SK-N-SH treated with all-trans-retinoic acid at 6 μM for 48 hours (cell line): ENCODE measurements around the gene OR6B3.

Source experiments
- ATAC-seq: fragments of 200-7000 bp; cut with Tn5 transposase; 3 replicates; pipeline ENCODE4 v1.9.1; 2020; ENCODE audit warnings: mild to moderate bottlenecking, moderate library complexity
- ARNTL ChIP-seq: fragments of 450-650 bp; formaldehyde crosslinking; IDR thresholded peaks from 2 replicates; pipeline ENCODE4 v1.5.0; 2020; ENCODE audit warnings: low read depth, mild to moderate bottlenecking, moderate library complexity, borderline replicate concordance
- BACH2 ChIP-seq: fragments of 250-450 bp; sonication (Bioruptor Pico); IDR thresholded peaks from 2 replicates; pipeline ENCODE4 v1.9.0; 2021; ENCODE audit warnings: mild to moderate bottlenecking, borderline replicate concordance
- CSDC2 ChIP-seq: fragments of 250-450 bp; sonication (Bioruptor Pico); IDR thresholded peaks from 2 replicates; pipeline ENCODE4 v1.5.0; 2020; ENCODE audit warnings: mild to moderate bottlenecking, moderate library complexity
- ESRRG ChIP-seq: fragments of 250-450 bp; sonication (Bioruptor Pico); IDR thresholded peaks from 2 replicates; pipeline ENCODE4 v1.6.1; 2021; ENCODE audit warnings: mild to moderate bottlenecking
- GLIS3 ChIP-seq: fragments of 250-450 bp; sonication (Bioruptor Pico); IDR thresholded peaks from 2 replicates; pipeline ENCODE4 v1.5.0; 2020; ENCODE audit warnings: mild to moderate bottlenecking, moderate library complexity
- ISL1 ChIP-seq: fragments of 250-450 bp; sonication (Bioruptor Pico); IDR thresholded peaks from 2 replicates; pipeline ENCODE4 v2.1.2; 2022; ENCODE audit warnings: mild to moderate bottlenecking, moderate library complexity
- OSR1 ChIP-seq: fragments of 250-450 bp; sonication (Bioruptor Pico); IDR thresholded peaks from 2 replicates; pipeline ENCODE4 v1.8.0; 2022; ENCODE audit warnings: moderate library complexity, mild to moderate bottlenecking, inconsistent platforms
- PPARA ChIP-seq: fragments of 250-450 bp; sonication (Bioruptor Pico); IDR thresholded peaks from 2 replicates; pipeline ENCODE4 v1.5.0; 2020; ENCODE audit warnings: mild to moderate bottlenecking, borderline replicate concordance
- SNAI2 ChIP-seq: fragments of 250-450 bp; sonication (Bioruptor Pico); IDR thresholded peaks from 2 replicates; pipeline ENCODE4 v1.5.0; 2020; ENCODE audit warnings: mild to moderate bottlenecking, moderate library complexity
- TOX ChIP-seq: fragments of 250-450 bp; sonication (Bioruptor Pico); IDR thresholded peaks from 2 replicates; pipeline ENCODE4 v1.8.0; 2021; ENCODE audit warnings: mild to moderate bottlenecking, moderate library complexity, borderline replicate concordance
- ZC3H10 ChIP-seq: fragments of 250-450 bp; sonication (Bioruptor Pico); IDR thresholded peaks from 2 replicates; pipeline ENCODE4 v1.5.1; 2021; ENCODE audit warnings: mild to moderate bottlenecking, moderate library complexity
- ZNF565 ChIP-seq: fragments of 450-650 bp; formaldehyde crosslinking; conservative IDR thresholded peaks from 2 replicates; pipeline ENCODE4 v1.5.0; 2020; ENCODE audit warnings: low read depth, mild to moderate bottlenecking, moderate library complexity
- ZNF70 ChIP-seq: fragments of 450-650 bp; formaldehyde crosslinking; IDR thresholded peaks from 2 replicates; pipeline ENCODE4 v1.5.0; 2020; ENCODE audit warnings: mild to moderate bottlenecking, moderate library complexity
- TF ChIP-seq, protein P1 (sequence below): fragments of 250-450 bp; sonication (Bioruptor Pico); IDR thresholded peaks from 2 replicates; pipeline ENCODE4 v1.5.1; 2020; ENCODE audit warnings: low read depth, mild to moderate bottlenecking, moderate library complexity
- TF ChIP-seq, protein P2 (sequence below): fragments of 250-450 bp; sonication (Bioruptor Pico); IDR thresholded peaks from 2 replicates; pipeline ENCODE4 v1.8.0; 2021; ENCODE audit warnings: low read depth, mild to moderate bottlenecking, moderate library complexity, borderline replicate concordance
- TF ChIP-seq, protein P3 (sequence below): fragments of 250-450 bp; sonication (Bioruptor Pico); IDR thresholded peaks from 2 replicates; pipeline ENCODE4 v1.5.0; 2020; ENCODE audit warnings: mild to moderate bottlenecking, moderate library complexity
- TF ChIP-seq, protein P4 (sequence below): fragments of 250-450 bp; sonication (Bioruptor Pico); IDR thresholded peaks from 2 replicates; pipeline ENCODE4 v1.8.0; 2020; ENCODE audit warnings: mild to moderate bottlenecking, moderate library complexity, borderline replicate concordance
- TF ChIP-seq, protein P5 (sequence below): fragments of 250-450 bp; sonication (Bioruptor Pico); IDR thresholded peaks from 2 replicates; pipeline ENCODE4 v1.5.1; 2021; ENCODE audit warnings: mild to moderate bottlenecking, moderate library complexity

OR6B3 gene

DNA sequence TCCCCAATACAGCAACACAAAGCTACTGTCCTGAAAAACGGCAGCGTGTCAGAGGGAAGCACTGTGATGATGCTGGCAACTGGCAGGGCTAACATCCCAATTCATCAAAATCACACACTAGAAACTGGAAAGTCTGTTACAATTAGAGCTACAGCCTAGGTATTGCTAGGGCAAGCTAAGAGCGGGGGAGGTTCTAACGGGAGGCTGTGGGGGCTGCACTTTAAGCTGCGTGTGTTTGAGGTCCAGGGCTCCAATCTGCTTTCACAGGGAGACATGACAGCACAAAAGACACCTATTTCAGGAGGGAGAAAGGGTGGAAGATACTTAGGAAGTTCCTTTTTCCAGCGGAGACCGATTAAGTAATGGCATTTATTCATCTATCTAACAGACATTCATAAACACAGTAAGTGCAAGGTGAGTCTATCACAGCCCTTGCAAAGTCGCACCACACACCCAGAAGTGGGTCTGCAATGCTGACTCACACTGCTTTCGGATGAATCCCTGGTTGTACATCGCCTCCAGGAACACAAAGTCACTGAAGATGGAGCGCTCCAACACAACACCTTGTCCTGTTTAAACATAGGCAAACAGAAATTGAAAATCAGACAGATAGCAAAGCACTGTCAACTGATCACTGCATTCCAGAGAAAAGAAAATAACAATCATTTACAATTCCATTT lies 35.1 kb downstream of the OR6B3 start:
- ATAC-seq = no peak
- TF ChIP-seq BACH2 (CRISPR knock-in tag) = no peak
- TF ChIP-seq, protein P1, sequence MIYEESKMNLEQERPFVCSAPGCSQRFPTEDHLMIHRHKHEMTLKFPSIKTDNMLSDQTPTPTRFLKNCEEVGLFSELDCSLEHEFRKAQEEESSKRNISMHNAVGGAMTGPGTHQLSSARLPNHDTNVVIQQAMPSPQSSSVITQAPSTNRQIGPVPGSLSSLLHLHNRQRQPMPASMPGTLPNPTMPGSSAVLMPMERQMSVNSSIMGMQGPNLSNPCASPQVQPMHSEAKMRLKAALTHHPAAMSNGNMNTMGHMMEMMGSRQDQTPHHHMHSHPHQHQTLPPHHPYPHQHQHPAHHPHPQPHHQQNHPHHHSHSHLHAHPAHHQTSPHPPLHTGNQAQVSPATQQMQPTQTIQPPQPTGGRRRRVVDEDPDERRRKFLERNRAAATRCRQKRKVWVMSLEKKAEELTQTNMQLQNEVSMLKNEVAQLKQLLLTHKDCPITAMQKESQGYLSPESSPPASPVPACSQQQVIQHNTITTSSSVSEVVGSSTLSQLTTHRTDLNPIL (CRISPR knock-in tag) = no peak
- TF ChIP-seq TOX = no peak
- no peak for TF ChIP-seq ESRRG (CRISPR knock-in tag)
- TF ChIP-seq, protein P2, sequence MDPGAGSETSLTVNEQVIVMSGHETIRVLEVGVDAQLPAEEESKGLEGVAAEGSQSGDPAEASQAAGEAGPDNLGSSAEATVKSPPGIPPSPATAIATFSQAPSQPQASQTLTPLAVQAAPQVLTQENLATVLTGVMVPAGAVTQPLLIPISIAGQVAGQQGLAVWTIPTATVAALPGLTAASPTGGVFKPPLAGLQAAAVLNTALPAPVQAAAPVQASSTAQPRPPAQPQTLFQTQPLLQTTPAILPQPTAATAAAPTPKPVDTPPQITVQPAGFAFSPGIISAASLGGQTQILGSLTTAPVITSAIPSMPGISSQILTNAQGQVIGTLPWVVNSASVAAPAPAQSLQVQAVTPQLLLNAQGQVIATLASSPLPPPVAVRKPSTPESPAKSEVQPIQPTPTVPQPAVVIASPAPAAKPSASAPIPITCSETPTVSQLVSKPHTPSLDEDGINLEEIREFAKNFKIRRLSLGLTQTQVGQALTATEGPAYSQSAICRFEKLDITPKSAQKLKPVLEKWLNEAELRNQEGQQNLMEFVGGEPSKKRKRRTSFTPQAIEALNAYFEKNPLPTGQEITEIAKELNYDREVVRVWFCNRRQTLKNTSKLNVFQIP = no peak
- TF ChIP-seq SNAI2 = no peak
- TF ChIP-seq, protein P3, sequence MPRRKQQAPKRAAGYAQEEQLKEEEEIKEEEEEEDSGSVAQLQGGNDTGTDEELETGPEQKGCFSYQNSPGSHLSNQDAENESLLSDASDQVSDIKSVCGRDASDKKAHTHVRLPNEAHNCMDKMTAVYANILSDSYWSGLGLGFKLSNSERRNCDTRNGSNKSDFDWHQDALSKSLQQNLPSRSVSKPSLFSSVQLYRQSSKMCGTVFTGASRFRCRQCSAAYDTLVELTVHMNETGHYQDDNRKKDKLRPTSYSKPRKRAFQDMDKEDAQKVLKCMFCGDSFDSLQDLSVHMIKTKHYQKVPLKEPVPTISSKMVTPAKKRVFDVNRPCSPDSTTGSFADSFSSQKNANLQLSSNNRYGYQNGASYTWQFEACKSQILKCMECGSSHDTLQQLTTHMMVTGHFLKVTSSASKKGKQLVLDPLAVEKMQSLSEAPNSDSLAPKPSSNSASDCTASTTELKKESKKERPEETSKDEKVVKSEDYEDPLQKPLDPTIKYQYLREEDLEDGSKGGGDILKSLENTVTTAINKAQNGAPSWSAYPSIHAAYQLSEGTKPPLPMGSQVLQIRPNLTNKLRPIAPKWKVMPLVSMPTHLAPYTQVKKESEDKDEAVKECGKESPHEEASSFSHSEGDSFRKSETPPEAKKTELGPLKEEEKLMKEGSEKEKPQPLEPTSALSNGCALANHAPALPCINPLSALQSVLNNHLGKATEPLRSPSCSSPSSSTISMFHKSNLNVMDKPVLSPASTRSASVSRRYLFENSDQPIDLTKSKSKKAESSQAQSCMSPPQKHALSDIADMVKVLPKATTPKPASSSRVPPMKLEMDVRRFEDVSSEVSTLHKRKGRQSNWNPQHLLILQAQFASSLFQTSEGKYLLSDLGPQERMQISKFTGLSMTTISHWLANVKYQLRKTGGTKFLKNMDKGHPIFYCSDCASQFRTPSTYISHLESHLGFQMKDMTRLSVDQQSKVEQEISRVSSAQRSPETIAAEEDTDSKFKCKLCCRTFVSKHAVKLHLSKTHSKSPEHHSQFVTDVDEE (CRISPR knock-in tag) = no peak
- no peak for TF ChIP-seq OSR1 (CRISPR knock-in tag)
- TF ChIP-seq GLIS3 (CRISPR knock-in tag) = no peak

DNA sequence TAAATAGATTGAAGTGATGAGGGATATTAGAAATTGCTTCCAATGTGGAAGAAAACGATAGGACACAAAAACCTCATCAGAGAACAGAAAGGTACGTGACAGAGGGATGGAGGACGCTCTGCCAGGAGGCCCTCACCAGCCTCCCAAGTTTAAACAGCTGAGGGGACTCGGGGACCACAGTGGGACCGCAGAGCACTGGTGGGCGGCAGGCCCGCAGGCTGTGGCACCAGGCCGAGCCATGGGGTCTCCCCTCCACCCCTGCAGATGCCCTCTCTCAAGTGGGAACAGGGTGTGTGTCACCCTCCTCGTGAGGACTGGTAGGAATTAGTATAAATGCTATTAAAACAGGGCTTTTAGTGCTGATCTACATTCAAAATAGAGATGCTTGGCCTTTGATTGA lies 39.0 kb downstream of the OR6B3 start:
- TF ChIP-seq ARNTL (CRISPR knock-in tag) (no peak), ESRRG (CRISPR knock-in tag) (no peak), ZC3H10 (no peak), TOX (no peak), PPARA (CRISPR knock-in tag) (no peak), ZNF70 (CRISPR knock-in tag) (no peak), ISL1 (CRISPR knock-in tag) (no peak), SNAI2 (no peak), CSDC2 (CRISPR knock-in tag) (no peak), ZNF565 (no peak), GLIS3 (CRISPR knock-in tag) (no peak)
- TF ChIP-seq, protein P2 = no peak
- TF ChIP-seq, protein P4, sequence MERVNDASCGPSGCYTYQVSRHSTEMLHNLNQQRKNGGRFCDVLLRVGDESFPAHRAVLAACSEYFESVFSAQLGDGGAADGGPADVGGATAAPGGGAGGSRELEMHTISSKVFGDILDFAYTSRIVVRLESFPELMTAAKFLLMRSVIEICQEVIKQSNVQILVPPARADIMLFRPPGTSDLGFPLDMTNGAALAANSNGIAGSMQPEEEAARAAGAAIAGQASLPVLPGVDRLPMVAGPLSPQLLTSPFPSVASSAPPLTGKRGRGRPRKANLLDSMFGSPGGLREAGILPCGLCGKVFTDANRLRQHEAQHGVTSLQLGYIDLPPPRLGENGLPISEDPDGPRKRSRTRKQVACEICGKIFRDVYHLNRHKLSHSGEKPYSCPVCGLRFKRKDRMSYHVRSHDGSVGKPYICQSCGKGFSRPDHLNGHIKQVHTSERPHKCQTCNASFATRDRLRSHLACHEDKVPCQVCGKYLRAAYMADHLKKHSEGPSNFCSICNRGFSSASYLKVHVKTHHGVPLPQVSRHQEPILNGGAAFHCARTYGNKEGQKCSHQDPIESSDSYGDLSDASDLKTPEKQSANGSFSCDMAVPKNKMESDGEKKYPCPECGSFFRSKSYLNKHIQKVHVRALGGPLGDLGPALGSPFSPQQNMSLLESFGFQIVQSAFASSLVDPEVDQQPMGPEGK (CRISPR knock-in tag) = no peak
- TF ChIP-seq, protein P3 (CRISPR knock-in tag) = no peak
- TF ChIP-seq, protein P5, sequence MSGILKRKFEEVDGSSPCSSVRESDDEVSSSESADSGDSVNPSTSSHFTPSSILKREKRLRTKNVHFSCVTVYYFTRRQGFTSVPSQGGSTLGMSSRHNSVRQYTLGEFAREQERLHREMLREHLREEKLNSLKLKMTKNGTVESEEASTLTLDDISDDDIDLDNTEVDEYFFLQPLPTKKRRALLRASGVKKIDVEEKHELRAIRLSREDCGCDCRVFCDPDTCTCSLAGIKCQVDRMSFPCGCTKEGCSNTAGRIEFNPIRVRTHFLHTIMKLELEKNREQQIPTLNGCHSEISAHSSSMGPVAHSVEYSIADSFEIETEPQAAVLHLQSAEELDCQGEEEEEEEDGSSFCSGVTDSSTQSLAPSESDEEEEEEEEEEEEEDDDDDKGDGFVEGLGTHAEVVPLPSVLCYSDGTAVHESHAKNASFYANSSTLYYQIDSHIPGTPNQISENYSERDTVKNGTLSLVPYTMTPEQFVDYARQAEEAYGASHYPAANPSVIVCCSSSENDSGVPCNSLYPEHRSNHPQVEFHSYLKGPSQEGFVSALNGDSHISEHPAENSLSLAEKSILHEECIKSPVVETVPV (CRISPR knock-in tag) = no peak
- ATAC-seq = no peak
